Psoas muscle (tissue), 8 donors: Measurements from ENCODE around the gene MED4. TPM values are rescaled to one million over a fixed set of nuclear protein-coding genes. Genes with fewer than 3 reads are reported as not detected.

Experiments used
- ATAC-seq, 4 donors: fragments of 200-7000 bp; cut with Tn5 transposase; one replicate each; pipeline ENCODE4 v1.9.1; 2020; ENCODE audit warnings: moderate library complexity in 3 of 4, mild to moderate bottlenecking in 2 of 4
- DNase-seq, 2 donors: peaks; one replicate each; pipeline ENCODE4 v3.0.0-alpha.2; 2020
- H3K27ac ChIP-seq: fragments of 200-600 bp; one replicate; pipeline ENCODE4 v1.8.0; 2022
- H3K27me3 ChIP-seq, 3 donors: fragments of 200-600 bp in 1 of 3; one replicate each; pipeline versions ENCODE4 v1.6.1 to v1.8.0; 2013 to 2022; ENCODE audit warnings: low read length in 2 of 3, mild to moderate bottlenecking in 2 of 3, moderate library complexity in 1 of 3; ENCODE audit not compliant: insufficient read depth in 3 of 3
- H3K36me3 ChIP-seq, 2 donors: fragments of 200-600 bp in 1 of 2; one replicate each; pipeline versions ENCODE4 v1.6.1 to v1.8.0; 2013 to 2022; ENCODE audit warnings: low read depth in 1 of 2, mild to moderate bottlenecking in 1 of 2, moderate library complexity in 1 of 2; ENCODE audit not compliant: insufficient read depth in 1 of 2
- H3K4me1 ChIP-seq: fragments of 200-600 bp; one replicate; pipeline ENCODE4 v1.8.0; 2022
- H3K4me3 ChIP-seq: fragments of 200-600 bp; one replicate; pipeline ENCODE4 v1.8.0; 2022; ENCODE audit warnings: mild to moderate bottlenecking
- H3K9me3 ChIP-seq: fragments of 200-600 bp; one replicate; pipeline ENCODE4 v1.8.0; 2022
- WGBS, 3 donors: extraction: QIAGEN DNeasy Blood & Tissue Kit; methylation state at CpG; one replicate each; pipeline versions ENCODE4 v1.1.6 to v1.1.7; 2013; 5-methylcytosine and 5-hydroxymethylcytosine counted together
- intact Hi-C, 2 donors: fragments of 100-400 bp; cut with DNase I; formaldehyde crosslinking; loops; one replicate each; pipeline versions ENCODE4 v1.11.0 to v1.14.2; 2022
- polyA plus RNA-seq, 3 donors: library from polyadenylated mRNA; stranded (reverse); fragments of 200-250 nt; gene quantifications; one replicate each; pipeline ENCODE4 v1.2.3, GENCODE V29; 2013
- total RNA-seq, 4 donors: library from RNA; stranded (reverse); fragmentation: NEBNext Ultra II Directional in 2 of 4; extraction: Animal tissue kit (Norgen Biotek cat#: 25700) in 2 of 4; gene quantifications; one replicate each; pipeline versions ENCODE4 v1.2.1 to v1.2.4, GENCODE V29; 2021 to 2023
- TF ChIP-seq, protein P1 (sequence below): fragments of 200-600 bp; IDR thresholded peaks from one replicate; pipeline ENCODE4 v1.8.0; 2022; ENCODE audit warnings: antibody characterized with exemption
- donor health status: healthy with polysubstance abuse.
- donor health status: DM: no; HTN: no; CAD: no; lungs with moderate emphysema.
- donor health status: Bipolar disorder and iron deficiency.
- donor health status: healthy.
- donor health status: DM: yes; HTN: yes; CAD: no.
- donor health status: DM: no; HTN: no; CAD: no.
- donor health status: DM: no; HTN: no; CAD: no.
- donor health status: DM: yes; HTN: yes; CAD: no.

MED4 gene
- total and polyA plus RNA-seq, 7 donors, result 41.3 to 81.0 (median 48.5) TPM

DNA sequence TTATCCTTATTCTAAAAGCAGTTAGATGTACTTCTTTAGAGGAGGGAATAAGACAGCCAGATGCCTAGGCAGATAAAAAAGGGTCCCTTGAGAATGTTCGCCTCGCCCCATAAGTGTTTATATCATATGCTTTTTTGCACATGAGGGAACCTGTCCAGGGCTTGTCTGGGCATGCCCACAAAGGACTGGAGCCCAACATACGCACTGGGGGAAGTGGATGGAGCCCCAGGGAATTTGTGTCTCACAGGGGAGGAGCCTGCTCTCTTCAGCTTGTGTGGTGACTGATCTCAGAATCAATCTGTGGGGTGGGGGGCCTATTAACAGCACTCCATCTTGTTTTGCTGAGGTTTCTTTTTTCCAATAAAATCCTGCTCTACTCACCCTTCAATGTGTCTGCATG, 22.6 kb downstream of the MED4 start:
- H3K4me1 ChIP-seq, result no peaks in the 10 kb centered on the region
- ATAC-seq (no peak), DNase-seq (no peak)
- 93 to 98% (median 93%) methylated on average over 3 of the region's 3 CpGs for WGBS, 3 donors
- no peak overlapping the region for H3K27ac ChIP-seq
- peaks cover 47% of the 10 kb centered on the region for H3K9me3 ChIP-seq
- intact Hi-C loops, result no loop called here
- H3K36me3 ChIP-seq, result peaks cover 36 to 89% of the 10 kb centered on the region in 2 donors
- H3K27me3 ChIP-seq, result no peaks in the 10 kb centered on the region
- H3K4me3 ChIP-seq, result no peak overlapping the region
- TF ChIP-seq, protein P1, sequence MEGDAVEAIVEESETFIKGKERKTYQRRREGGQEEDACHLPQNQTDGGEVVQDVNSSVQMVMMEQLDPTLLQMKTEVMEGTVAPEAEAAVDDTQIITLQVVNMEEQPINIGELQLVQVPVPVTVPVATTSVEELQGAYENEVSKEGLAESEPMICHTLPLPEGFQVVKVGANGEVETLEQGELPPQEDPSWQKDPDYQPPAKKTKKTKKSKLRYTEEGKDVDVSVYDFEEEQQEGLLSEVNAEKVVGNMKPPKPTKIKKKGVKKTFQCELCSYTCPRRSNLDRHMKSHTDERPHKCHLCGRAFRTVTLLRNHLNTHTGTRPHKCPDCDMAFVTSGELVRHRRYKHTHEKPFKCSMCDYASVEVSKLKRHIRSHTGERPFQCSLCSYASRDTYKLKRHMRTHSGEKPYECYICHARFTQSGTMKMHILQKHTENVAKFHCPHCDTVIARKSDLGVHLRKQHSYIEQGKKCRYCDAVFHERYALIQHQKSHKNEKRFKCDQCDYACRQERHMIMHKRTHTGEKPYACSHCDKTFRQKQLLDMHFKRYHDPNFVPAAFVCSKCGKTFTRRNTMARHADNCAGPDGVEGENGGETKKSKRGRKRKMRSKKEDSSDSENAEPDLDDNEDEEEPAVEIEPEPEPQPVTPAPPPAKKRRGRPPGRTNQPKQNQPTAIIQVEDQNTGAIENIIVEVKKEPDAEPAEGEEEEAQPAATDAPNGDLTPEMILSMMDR, result no peak

DNA sequence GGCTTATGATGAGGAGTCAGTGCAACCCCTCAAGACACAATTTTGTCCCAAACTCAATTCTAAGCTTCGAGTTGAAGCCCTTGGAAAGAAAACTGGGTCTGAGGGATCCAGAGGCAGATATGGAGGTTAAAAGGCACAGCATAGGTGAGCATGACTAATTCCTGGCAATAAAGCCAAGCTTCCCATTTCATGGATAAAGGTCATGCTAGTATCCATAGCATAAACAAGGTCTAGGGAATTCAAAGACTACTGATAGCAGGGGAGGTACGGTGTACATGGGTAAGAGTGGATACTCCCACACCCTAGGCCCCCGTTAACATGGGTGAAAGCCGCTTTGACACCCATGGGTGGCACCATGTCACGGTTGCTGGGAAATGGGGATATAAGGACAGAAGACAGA, 24.0 kb downstream of the MED4 start:
- H3K4me1 ChIP-seq, result no peaks in the 10 kb centered on the region
- intact Hi-C loops, result no loop called here
- H3K9me3 ChIP-seq, result peaks cover 47% of the 10 kb centered on the region
- ATAC-seq (no peak), DNase-seq (no peak)
- H3K36me3 ChIP-seq, result peaks cover 35 to 85% of the 10 kb centered on the region in 2 donors
- no peak overlapping the region for H3K27ac ChIP-seq
- WGBS, 3 donors, result 78 to 88% (median 87%) methylated on average over 5 of the region's 5 CpGs
- H3K27me3 ChIP-seq, result no peaks in the 10 kb centered on the region
- TF ChIP-seq, protein P1, result no peak
- no peak overlapping the region for H3K4me3 ChIP-seq

DNA sequence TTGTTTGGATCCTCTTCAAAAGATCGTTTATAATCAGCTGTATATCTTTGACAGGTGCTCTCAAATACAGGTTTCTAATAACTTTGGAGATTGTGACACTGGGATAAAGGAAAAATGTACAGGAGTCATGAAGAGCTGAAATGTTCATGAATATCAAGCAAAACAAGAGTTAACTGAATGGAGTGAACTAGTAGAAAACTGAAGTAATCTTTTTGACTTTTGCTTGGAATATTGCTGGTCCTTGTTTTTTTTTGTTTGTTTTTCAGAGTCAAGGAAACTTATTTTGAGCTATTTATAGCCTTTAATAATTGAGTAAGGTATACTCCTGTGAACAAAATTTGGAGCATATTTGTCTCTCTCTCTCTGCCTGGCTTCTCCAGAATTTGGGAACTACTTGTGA, 25.3 kb downstream of the MED4 start:
- Histone ChIP-seq H3K9me3 (peaks cover 47% of the 10 kb centered on the region), H3K27me3 (no peaks in the 10 kb centered on the region), H3K36me3 (peaks cover 32 to 80% of the 10 kb centered on the region in 2 donors), H3K4me1 (no peaks in the 10 kb centered on the region), H3K27ac (no peak overlapping the region), H3K4me3 (no peak overlapping the region)
- DNase-seq (no peak), ATAC-seq (no peak)
- intact Hi-C loops, result no loop called here
- TF ChIP-seq, protein P1, result no peak
- WGBS, 3 donors, result 96 to 100% (median 98%) methylated on average over 1 of the region's 1 CpG

DNA sequence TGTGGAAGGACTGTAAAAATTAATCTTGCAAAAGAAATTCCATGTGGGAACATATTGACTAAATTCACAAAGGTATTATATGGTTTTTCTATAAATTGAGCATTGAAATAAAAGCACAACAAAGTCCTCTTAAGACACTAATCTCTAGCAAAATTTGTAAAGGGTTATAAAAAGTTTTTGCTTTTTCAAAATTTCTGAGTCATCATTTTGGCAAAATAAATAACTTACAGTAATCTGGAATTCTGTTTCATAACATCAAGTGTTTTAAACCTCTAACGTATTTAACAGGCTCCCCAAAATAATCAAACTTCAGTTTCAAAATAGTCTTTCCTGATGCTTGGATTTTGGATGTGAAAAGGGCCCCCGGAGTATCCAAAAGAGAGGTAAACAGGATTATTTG, 26.0 kb downstream of the MED4 start:
- no peak overlapping the region for H3K4me3 ChIP-seq
- H3K27me3 ChIP-seq, result no peaks in the 10 kb centered on the region
- TF ChIP-seq, protein P1, result no peak
- DNase-seq (no peak), ATAC-seq (no peak)
- intact Hi-C loops, result no loop called here
- peaks cover 26 to 78% of the 10 kb centered on the region in 2 donors for H3K36me3 ChIP-seq
- H3K4me1 ChIP-seq, result no peaks in the 10 kb centered on the region
- 96 to 97% (median 97%) methylated on average over 2 of the region's 2 CpGs for WGBS, 3 donors
- H3K9me3 ChIP-seq, result peaks cover 47% of the 10 kb centered on the region
- no peak overlapping the region for H3K27ac ChIP-seq

DNA sequence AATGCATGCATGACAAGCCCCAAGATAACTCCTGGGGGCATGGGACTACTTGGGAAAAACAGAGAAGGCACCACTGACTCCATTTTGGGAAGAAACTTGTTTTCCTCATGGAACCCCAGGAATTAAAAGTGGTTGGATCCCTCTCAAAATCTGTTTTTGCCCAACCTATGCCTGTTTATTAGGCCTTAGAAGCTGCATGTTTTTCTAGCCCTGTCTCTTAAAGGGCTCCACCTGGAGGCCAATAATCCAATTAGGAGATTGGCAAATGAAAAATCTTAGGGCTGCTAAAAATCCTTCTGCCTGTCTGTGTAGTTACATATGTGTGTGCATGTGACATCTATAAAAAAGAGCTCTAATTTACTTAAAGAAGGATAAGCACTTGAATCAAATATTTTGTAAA, 26.9 kb downstream of the MED4 start:
- Histone ChIP-seq H3K27me3 (no peaks in the 10 kb centered on the region), H3K9me3 (peaks cover 47% of the 10 kb centered on the region), H3K27ac (no peak overlapping the region), H3K4me3 (no peak overlapping the region), H3K4me1 (no peaks in the 10 kb centered on the region), H3K36me3 (peaks cover 23 to 69% of the 10 kb centered on the region in 2 donors)
- DNase-seq (no peak), ATAC-seq (no peak)
- TF ChIP-seq, protein P1, result no peak
- intact Hi-C loops, result no loop called here
